Vagina (tissue), 2 donors: Measurements from ENCODE around the gene AQP7.

Experiments
- POLR2A ChIP-seq, 2 donors: fragments of 450-650 bp; IDR thresholded peaks; one replicate each; pipeline ENCODE4 v1.6.1; 2017; ENCODE audit warnings: antibody characterized with exemption in 2 of 2, mild to moderate bottlenecking in 2 of 2, moderate library complexity in 2 of 2
- POLR2AphosphoS5 ChIP-seq, 2 donors: sonication (generic); formaldehyde crosslinking; IDR thresholded peaks; one replicate each; pipeline ENCODE4 v1.9.0; 2017; ENCODE audit warnings: antibody characterized with exemption in 2 of 2, mild to moderate bottlenecking in 2 of 2, low read depth in 1 of 2; ENCODE audit not compliant: insufficient read depth in 1 of 2
- TF ChIP-seq, protein P1 (sequence below), 3 experiments: fragments of 450-650 bp in 2 of 3; fragments of 200-600 bp in 1 of 3; sonication (generic) in 1 of 3; IDR thresholded peaks; one replicate each; pipeline ENCODE4 v1.5.1; 2017 to 2019; ENCODE audit warnings: antibody characterized with exemption in 3 of 3, mild to moderate bottlenecking in 2 of 3, moderate library complexity in 2 of 3

DNA sequence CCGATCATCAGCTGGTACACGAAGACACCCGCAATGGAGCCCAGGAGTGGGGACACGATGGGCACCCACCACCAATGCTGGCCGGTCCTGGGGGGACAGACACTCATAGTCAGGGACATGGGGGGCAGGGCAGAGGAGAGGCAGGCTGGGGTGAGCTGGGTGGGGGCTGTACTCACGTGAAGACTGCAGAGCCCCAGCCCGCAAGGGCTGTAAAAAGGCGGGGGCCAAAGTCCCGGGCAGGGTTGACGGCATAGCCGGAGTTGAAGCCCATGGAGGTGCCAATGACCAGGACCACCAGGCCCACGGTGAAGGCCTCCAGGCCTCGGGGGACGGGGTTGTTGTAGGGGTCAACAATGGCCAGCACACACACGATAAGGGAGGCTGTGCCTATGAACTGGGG, 39.8 kb upstream of the AQP7 start:
- TF ChIP-seq, protein P1, sequence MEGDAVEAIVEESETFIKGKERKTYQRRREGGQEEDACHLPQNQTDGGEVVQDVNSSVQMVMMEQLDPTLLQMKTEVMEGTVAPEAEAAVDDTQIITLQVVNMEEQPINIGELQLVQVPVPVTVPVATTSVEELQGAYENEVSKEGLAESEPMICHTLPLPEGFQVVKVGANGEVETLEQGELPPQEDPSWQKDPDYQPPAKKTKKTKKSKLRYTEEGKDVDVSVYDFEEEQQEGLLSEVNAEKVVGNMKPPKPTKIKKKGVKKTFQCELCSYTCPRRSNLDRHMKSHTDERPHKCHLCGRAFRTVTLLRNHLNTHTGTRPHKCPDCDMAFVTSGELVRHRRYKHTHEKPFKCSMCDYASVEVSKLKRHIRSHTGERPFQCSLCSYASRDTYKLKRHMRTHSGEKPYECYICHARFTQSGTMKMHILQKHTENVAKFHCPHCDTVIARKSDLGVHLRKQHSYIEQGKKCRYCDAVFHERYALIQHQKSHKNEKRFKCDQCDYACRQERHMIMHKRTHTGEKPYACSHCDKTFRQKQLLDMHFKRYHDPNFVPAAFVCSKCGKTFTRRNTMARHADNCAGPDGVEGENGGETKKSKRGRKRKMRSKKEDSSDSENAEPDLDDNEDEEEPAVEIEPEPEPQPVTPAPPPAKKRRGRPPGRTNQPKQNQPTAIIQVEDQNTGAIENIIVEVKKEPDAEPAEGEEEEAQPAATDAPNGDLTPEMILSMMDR (IDR thresholded peaks at IDR 0.05): no peak
- no peak for TF ChIP-seq POLR2AphosphoS5 (IDR thresholded peaks at IDR 0.05; ENCODE audit: insufficient read depth in 1 of 2, low read depth in 1 of 2)
- TF ChIP-seq POLR2A (IDR thresholded peaks at IDR 0.05): no peak
